ENCODE data around the gene ADGRD2. TPM values are rescaled to one million over a fixed set of nuclear protein-coding genes. Genes with fewer than 3 reads are reported as not detected.

The ADGRD2 gene
- total RNA-seq, 1 experiment from 2014 or later: not detected

GRCh38 chr9:124496463-124496862, 46.2 kb downstream of the ADGRD2 start:
- no peak for DNase-seq (ENCODE audit: low read depth)

DNA sequence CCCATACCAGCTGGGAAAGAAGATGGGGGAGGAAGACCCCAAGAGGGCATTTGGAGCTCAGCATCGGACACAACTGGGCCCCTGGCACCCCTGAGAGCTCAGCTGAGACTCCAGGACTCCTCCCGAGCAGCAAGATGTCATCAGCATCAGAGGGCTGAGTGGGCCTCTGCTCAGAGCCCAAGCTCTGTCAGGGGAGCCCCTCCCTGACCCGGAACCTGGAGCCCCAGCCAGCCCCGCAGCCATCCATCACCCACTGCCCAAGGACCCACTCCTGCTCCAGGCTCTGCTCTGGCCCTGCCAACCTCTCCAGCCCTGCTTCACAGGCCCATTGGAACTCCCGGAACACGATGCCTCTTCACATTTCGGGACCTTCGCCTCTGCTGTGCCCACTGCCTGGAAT, 47.2 kb downstream of the ADGRD2 start:
- DNase-seq (ENCODE audit: low read depth): no peak

GRCh38 chr9:124498040-124498439, 47.8 kb downstream of the ADGRD2 start:
- no peak for DNase-seq (ENCODE audit: low read depth)

DNA sequence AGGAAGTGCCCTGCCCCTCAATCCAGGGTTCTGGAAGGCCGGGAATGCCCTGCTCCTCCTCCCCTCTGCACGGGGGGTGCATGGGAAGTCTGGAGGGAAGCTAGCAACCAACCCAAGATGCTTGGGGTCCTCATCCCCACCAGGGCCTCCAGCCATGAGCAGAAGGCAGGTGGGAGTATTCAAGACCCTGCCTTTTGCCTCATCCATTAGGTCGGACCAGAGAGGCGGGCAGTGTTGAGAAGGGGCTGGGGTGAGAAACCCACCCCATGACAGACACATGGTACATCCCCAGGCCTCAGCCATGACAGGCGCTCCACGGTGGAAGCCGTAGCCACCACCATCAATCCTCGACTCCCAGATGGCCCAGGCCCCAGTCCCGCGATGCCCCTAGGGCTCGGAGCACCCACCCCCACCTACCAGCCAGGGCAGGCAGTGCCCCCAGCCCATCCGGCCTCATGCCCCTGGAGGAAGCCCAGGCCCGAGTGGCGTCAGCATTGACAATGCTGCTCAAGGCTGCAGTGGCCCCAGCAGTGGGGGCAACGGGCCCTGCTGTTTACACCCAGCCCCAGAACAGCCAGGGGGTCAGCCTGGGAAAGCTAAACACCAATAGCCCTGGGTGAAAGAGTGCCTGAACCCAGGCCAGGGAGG, 48.4 kb downstream of the ADGRD2 start:
- no peak for DNase-seq (ENCODE audit: low read depth)

DNA sequence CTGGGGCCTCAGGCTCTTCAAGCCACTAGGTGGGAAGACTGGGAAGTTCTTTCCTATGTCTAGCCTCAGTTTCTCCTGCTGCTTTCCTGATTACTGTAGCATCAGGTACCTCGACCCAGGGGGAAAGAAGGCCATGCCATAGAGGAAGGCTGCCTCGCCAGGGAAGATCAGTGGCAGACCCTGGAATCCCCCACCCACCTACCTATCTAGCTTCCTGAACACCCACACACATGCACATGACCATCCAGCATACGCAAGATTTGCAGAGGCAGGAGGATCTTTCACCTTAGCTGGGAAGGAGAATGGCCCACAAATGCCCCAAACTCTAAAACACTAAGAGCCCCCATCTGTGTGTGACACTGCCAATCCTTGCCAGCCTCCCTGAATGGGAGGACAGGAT, 49.0 kb downstream of the ADGRD2 start:
- DNase-seq (ENCODE audit: low read depth): no peak

DNA sequence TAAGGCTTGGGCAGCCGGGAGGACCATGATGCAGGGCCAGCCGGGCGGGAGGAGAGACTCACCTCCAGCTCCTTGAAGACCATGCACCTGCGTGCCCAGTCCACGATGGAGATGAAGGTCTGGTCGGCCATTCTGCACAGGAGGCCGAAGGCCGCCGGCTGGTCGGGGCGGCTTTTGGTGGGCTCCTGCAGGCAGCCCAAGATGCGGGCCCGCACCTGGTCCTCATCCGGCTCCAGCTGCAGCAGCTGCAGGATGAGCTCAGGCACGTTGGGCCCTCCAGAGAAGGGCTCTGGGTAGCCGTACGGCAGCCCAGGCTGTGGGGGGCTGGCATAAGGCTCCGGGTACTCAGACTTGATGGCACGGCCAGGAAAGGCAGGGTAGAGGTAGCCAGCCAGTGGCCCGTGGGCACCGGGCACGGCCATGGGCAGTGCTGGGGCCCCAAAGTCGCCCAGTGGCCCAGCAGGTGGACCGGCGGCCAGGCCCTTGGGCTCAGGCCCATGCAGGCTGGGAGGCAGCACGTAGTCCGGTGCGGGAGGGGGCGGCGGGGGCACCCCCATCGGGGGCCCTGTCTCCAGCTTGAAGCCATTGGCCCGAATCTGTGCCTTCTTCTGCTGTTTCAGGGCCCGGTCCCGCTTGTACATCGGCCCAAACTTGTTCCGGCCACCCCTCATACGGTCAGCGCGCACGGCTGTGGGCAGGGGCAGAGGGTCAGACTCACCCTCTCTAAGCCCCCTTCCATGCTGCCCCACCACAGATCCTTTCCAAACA, 50.0 kb downstream of the ADGRD2 start:
- DNase-seq (ENCODE audit: low read depth): no peak

DNA sequence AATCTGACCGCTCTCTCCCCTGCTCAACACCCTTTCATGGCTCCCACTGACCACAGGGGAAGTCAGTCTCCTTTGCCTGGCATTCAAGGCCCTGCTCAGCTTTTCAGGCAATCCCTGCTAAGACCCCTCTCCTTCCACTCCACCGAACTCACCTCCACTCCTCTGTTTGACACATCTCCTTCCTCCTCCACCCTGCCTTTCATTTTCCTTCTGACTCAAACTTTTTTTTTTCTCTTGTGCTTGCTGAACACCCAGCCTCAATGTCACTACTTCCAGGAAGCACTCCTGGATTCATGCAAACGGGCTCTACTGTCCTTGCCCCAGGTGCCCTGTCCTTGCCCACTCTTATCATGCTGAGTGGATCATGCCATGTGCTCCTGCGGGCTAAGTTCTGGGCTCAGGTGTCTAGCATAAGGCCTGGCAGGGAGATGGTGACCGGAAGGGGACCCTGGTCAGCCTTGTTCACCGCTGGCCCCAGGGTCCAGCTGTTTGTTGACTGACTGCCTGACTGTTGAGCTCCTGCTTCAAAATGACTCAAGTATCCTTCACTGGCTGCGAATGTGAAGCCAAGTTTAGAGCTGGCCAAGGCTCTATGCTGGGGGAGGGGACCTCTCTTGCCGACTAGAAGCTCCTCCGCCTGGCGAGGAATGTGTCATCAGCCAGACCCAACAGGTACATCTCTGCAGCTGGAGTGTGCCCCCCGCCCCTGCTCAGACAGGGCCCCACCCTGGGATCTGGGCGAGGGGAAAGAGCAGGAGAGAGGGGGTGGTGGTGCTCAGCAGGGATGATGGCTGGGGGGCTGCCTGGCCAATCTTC, 50.8 kb downstream of the ADGRD2 start:
- DNase-seq (ENCODE audit: low read depth): peak; percentile 41

DNA sequence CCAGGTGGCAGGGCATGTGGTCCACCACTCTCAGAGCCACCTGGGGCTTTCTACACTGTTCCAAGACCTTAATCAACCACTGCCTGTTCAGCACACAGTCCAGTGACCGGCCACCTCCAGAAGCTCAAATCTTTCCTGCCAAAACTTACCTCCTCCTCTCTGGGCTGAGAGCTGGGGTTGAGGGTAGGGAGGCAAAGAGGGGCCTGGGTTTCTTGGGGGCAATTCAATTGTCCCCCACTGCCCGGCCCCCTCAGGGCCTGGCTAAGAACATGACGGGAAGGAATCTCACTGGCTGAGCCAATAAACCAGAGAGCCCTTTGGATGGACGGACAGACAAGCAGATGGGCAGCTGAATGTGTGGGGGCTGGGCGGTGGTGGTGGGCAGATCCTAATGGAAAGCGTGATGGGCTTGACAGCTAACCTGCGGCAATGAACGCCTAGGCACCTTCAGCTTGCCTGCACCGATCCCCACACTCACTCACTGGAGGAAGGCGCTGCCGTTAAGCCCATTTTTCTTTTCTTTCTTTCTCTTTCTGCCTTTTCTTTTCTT, 51.6 kb downstream of the ADGRD2 start:
- DNase-seq (ENCODE audit: low read depth): no peak

- no peak for DNase-seq (ENCODE audit: low read depth)
These were observed 52.8 kb downstream of the ADGRD2 start for GRCh38 chr9:124502711-124503702.

DNA sequence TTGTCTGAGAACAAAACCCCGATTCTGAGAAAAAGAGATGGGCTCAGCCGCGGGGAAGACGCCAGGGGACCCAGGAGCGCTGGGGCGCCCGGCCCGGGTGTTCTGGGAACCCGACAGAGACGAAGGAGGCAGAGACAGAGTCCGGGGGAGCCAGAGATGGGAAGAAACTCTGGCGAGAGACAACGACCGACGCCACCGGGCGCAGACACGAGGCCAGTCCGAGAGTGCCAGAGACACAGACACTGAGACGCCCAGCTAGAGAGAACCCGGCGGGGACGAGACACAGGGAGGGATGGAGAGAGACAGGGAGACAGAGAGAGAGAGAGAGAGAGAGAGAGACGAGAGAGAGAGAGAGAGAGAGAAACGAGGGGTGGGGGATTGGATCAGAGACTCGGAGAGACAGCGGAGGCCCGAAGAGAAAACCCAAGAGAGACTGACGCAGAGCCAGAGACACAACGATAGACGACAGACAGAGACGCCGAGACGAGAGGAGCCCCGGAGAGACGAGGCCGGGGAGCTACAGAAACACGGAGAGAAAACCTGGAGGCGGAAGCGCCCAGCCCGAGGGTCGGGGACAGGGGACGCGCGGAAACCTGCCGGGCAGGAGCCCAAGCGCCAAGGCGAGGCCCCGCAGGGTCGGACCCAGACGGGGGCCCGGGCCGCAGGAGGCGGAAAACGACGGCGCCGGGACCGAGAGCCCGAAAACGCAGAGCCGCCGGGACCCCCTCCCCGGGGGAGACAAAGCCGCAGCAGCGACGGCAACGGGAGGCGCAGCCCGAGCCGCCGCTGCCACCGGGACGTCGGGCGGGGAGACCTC, 53.7 kb downstream of the ADGRD2 start:
- DNase-seq (ENCODE audit: low read depth): no peak

DNA sequence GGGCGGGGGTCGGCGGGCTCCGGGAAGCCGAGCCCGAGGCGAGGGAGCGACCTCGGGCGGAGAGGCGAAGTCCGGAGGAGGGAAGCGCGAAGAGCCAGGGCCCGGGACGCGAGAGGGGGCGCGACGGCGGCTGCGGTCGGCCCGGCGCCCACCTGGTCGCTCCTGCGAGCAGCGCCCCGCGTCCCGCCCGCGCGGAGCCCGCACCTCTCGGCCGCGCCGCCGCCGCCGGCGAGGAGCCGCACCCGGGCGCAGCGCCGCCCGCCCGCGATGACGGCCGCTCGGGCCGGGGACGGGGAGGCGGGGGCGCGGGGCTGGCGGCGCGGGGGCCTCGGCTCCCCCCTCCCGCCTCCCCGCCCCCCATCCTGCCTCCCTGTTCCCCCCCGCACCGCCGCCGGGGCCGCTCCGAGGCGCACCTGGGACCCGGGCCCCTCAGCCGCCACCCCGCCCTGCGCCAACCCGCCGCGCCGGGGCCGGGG, 54.3 kb downstream of the ADGRD2 start:
- DNase-seq (ENCODE audit: low read depth): no peak

- no peak for DNase-seq (ENCODE audit: low read depth)
These were observed 55.0 kb downstream of the ADGRD2 start for GRCh38 chr9:124505006-124505900.

DNA sequence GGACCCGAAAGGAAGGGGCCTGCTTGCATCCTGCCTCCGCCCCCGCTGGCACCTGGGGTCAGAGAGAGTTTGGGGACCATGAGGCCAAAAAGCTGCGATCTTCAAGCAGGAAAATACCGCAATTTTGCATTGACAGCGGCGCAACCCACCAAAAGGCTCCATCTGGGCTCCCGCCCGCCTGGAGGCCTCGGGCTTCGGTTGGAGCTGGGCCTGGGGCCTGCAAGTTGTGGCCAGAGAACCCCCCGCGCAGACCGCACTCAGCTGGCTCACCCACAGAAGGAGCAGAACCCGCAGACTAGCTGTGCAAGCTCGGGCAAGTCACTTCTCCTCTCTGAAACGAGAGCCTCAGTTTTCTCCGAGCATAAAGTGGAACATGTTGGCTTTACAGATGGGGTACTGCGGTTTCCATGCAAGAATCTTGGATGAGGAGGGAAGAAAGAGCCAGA, 55.7 kb downstream of the ADGRD2 start:
- DNase-seq (ENCODE audit: low read depth): no peak

DNA sequence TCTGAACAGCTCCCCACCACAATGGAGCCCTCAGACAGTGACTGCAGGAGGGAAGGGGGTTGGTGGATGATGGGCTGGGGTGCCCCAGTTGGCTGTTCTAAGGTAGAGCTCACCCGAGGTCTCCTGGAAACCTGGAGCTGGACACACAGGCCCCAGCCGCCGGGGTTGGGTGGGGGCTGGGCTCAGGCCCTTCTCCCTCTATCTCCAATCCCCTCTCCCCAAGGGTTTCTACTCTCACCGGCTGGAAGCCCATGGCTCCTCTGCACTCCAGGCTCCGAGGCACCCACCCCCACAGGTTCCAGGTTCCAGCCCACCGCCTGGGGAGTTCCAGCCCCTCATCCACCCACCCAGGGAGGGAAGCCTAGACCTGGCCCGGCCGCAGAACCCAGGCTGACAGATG, 56.2 kb downstream of the ADGRD2 start:
- no peak for DNase-seq (ENCODE audit: low read depth)

DNA sequence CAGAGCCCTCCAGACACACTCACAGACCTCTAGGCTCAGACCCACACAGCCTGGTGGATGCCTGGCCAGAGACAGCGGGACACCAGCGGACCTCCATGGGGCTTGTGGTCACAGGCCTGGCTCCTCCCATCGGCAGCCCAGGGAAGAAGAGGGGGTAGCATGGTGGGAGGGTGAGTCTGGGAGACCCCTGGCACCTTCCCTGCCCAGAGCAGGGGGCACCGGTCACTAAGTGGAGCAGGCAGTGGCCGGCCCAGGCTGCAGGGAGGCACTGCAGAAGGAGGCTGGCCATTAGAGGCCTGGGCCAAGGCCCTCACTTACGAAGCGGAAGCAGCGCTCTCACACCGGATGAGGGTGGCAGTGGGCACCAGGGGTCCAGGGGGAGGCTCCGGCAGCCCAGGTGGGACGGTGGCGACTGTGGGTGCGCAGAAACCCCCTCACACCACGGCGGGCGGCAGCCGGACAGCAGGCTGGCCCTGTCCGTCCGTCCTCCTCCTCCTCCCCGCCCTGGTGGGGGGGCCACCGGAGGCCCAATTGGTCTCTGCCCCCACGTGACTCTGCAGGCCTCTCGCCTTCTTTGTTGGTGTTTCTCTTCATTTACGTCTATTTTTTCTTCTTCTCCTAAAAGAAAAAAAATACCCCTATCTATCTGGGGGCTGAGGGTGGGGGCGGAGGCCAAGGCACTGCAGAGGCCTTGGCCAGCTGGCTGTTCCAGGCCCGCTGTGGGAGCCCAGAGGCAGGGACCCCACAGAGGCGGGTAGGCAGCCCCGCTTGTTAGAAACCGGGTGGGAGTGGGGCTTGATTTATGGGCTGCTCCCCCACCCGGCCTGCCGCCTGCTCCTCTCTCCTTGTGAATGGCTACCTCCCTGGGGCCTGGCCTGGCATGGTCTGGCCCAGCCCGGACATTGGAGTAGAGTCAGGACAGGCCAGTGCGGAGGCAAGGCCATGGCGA, 57.0 kb downstream of the ADGRD2 start, which contains the start of gene NR5A1:
Gene NR5A1, minus strand, starts transcription at position 469 of the 949 bp plus-strand sequence. CDS start 4,004 bp downstream, outside the sequence.
- no peak for DNase-seq (ENCODE audit: low read depth)

DNA sequence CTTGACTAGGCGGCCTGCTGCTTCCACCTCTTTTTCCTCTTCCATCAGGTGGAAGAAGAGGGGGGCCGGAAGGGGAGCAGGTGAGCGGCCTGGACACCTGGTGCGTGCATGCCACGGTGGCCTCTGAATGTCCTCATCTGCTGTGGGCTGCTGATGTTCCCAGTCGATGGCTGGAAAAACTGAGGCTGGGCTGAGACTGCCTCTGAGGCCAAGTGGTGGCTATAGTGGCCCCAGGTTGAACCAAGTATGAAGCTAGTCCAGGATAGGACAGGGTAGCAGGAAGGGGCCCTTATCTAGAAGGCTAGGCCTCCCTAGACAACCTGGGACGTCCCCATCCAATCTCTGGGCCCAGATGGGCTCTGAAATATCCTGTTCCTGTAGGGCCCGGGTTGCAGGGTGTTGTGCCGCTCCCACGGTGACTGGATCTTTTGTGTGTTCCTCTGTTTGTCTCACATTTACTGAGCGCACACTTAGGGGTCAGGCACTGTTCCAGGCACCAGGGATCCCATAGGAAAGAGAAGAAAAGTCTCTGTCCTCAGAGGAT, 57.7 kb downstream of the ADGRD2 start:
- DNase-seq (ENCODE audit: low read depth): no peak

Measured in M059J (cell line).